HepG2 (cell line): ENCODE measurements around the gene PIK3CA. TPM values are rescaled to one million over a fixed set of nuclear protein-coding genes. Genes with fewer than 3 reads are reported as not detected.

Source experiments
- ATAC-seq: fragments of 200-7000 bp; cut with Tn5 transposase; 3 replicates; pipeline ENCODE4 v1.9.1; 2020; ENCODE audit warnings: mild to moderate bottlenecking, moderate library complexity
- BruUV-seq: library from RNA; stranded (reverse); fragments of 400-500 nt; replicated peaks from 2 replicates; lab custom pipeline; 2021; lab: Mats Ljungman, UMichigan
- CTCF ChIA-PET: fragments of 300-600 bp; formaldehyde crosslinking; extraction: SDS; loops from one replicate; lab custom pipeline; 2021; ENCODE audit warnings: low total read pairs, inconsistent platforms, low intra/inter-chr PET ratio; lab: Yijun Ruan, JAX
- POLR2A ChIA-PET: fragments of 350-600 bp; sonication (Branson Sonifier 250); formaldehyde crosslinking; loops from one replicate; lab custom pipeline; 2020; ENCODE audit warnings: antibody characterized with exemption, inconsistent platforms; lab: Yijun Ruan, JAX
- DNase-seq: peaks from one replicate; pipeline ENCODE4 v3.0.0-alpha.2; 2015; ENCODE audit warnings: low spot score
- FAIRE-seq: peaks from 3 replicates; lab custom pipeline; 2011; peaks lifted over from hg19 to GRCh38; lab: Jason Lieb, UNC
- H2AFZ ChIP-seq: one replicate; pipeline ENCODE4 v1.6.1; 2011; ENCODE audit warnings: low read length, inconsistent platforms
- H3K27ac ChIP-seq: fragments of 300-600 bp; 3 replicates; pipeline ENCODE4 v1.8.0; 2011; ENCODE audit warnings: mixed run types, mild to moderate bottlenecking, mixed read lengths, low read length, inconsistent platforms; ENCODE audit not compliant: insufficient read depth; ENCODE audit errors: extremely low read length
- H3K27me3 ChIP-seq, 2 experiments: fragments of 200-600 bp in 1 of 2; 2 replicates in 1 of 2; 3 replicates in 1 of 2; pipeline versions ENCODE4 v1.6.0 to v1.8.0; 2011; ENCODE audit warnings: low read length in 2 of 2, mild to moderate bottlenecking in 2 of 2, moderate library complexity in 2 of 2, inconsistent platforms in 1 of 2; ENCODE audit not compliant: insufficient read depth in 2 of 2, control insufficient read depth in 1 of 2
- H3K36me3 ChIP-seq, 2 experiments: fragments of 200-600 bp in 1 of 2; replicated peaks in 1 of 2; 2 replicates in 1 of 2; 3 replicates in 1 of 2; pipeline versions ENCODE4 v1.5.1 to v1.8.0; 2011; ENCODE audit warnings: low read length in 2 of 2, inconsistent platforms in 1 of 2; ENCODE audit not compliant: insufficient read depth in 2 of 2, control insufficient read depth in 1 of 2
- H3K4me1 ChIP-seq: 2 replicates; pipeline ENCODE4 v1.5.1; 2012; ENCODE audit warnings: low read length, inconsistent platforms; ENCODE audit not compliant: insufficient read depth
- H3K4me2 ChIP-seq: 2 replicates; pipeline ENCODE4 v1.6.0; 2011; ENCODE audit warnings: low read depth, low read length, inconsistent platforms
- H3K4me3 ChIP-seq, 3 experiments: fragments of 200-600 bp in 1 of 3; sonication (generic), shearing (Covaris generic) in 1 of 3; replicated peaks in 1 of 3; 2 replicates each; pipeline ENCODE4 v1.5.1; 2011 to 2016; ENCODE audit warnings: low read length in 3 of 3, inconsistent platforms in 2 of 3, low read depth in 2 of 3, mild to moderate bottlenecking in 2 of 3, control low read depth in 1 of 3, mixed read lengths in 1 of 3; ENCODE audit not compliant: insufficient read depth in 1 of 3
- H3K79me2 ChIP-seq: one replicate; pipeline ENCODE4 v1.6.1; 2011; ENCODE audit warnings: low read length, inconsistent platforms; ENCODE audit not compliant: insufficient read depth
- H3K9ac ChIP-seq: 2 replicates; pipeline ENCODE4 v1.6.0; 2011; ENCODE audit warnings: mild to moderate bottlenecking, low read depth, low read length, inconsistent platforms; ENCODE audit not compliant: insufficient read depth
- H3K9me3 ChIP-seq: 2 replicates; pipeline ENCODE4 v1.5.1; 2012; ENCODE audit warnings: mild to moderate bottlenecking, low read length
- H4K20me1 ChIP-seq: 2 replicates; pipeline ENCODE4 v1.6.0; 2011; ENCODE audit warnings: inconsistent platforms, mild to moderate bottlenecking, low read length, moderate library complexity; ENCODE audit not compliant: insufficient read depth
- BORCS8-MEF2B ChIP-seq: sonication (generic); formaldehyde crosslinking; IDR thresholded peaks from 2 replicates; pipeline ENCODE4 v1.8.0; 2022; ENCODE audit warnings: mild to moderate bottlenecking, missing genetic modification reagents
- HNRNPLL ChIP-seq: fragments of 200-400 bp; formaldehyde crosslinking; IDR thresholded peaks from 2 replicates; pipeline ENCODE4 v1.6.1; 2017; ENCODE audit warnings: mild to moderate bottlenecking, low read depth, low read length; ENCODE audit not compliant: poor library complexity, severe bottlenecking
- RFX3 ChIP-seq: IDR thresholded peaks from 2 replicates; pipeline ENCODE4 v1.6.1; 2016; ENCODE audit warnings: missing biosample characterization, missing genetic modification reagents
- TAF1 ChIP-seq: sonication (generic); formaldehyde crosslinking; IDR thresholded peaks from 2 replicates; pipeline ENCODE4 v1.4.0; 2020; ENCODE audit warnings: missing genetic modification reagents
- TBP ChIP-seq: sonication (generic); formaldehyde crosslinking; IDR thresholded peaks from 2 replicates; pipeline ENCODE4 v1.5.0; 2020; ENCODE audit warnings: missing genetic modification reagents
- TEAD2 ChIP-seq: sonication (generic); formaldehyde crosslinking; IDR thresholded peaks from 2 replicates; pipeline ENCODE4 v1.9.0; 2021; ENCODE audit warnings: missing genetic modification reagents
- ZBTB20 ChIP-seq: sonication (generic); formaldehyde crosslinking; IDR thresholded peaks from 2 replicates; pipeline ENCODE4 v1.8.1; 2023; ENCODE audit warnings: missing genetic modification reagents, low read depth, mild to moderate bottlenecking, borderline replicate concordance
- ZNF224 ChIP-seq: sonication (generic); formaldehyde crosslinking; IDR thresholded peaks from 2 replicates; pipeline ENCODE4 v1.5.0; 2020; ENCODE audit warnings: mild to moderate bottlenecking, missing genetic modification reagents
- ZNF484 ChIP-seq: sonication (generic); formaldehyde crosslinking; IDR thresholded peaks from 2 replicates; pipeline ENCODE4 v1.5.1; 2020; ENCODE audit warnings: mild to moderate bottlenecking, low read depth, missing genetic modification reagents, borderline replicate concordance
- ZNF572 ChIP-seq: sonication (generic); formaldehyde crosslinking; IDR thresholded peaks from 2 replicates; pipeline ENCODE4 v1.5.1; 2020; ENCODE audit warnings: mild to moderate bottlenecking, missing genetic modification reagents
- ZNF781 ChIP-seq: sonication (generic); formaldehyde crosslinking; IDR thresholded peaks from 2 replicates; pipeline ENCODE4 v1.5.1; 2020; ENCODE audit warnings: borderline replicate concordance, mild to moderate bottlenecking, missing genetic modification reagents; ENCODE audit errors: not compliant biosample characterization
- WGBS: methylation state at CpG from one replicate; pipeline ENCODE4 v1.1.6; 2017; ENCODE audit warnings: low lambda C conversion rate; 5-methylcytosine and 5-hydroxymethylcytosine counted together
- in situ Hi-C: cut with HindIII; loops from 2 replicates; pipeline ENCODE4 v1.10.0; 2017; ENCODE audit warnings: low pct_unique_long_range_greater_than_20kb; ENCODE audit not compliant: extremely low pct_ligation_motif_present
- intact Hi-C: fragments of 100-400 bp; cut with micrococcal nuclease; formaldehyde crosslinking; loops from one replicate; pipeline ENCODE4 v1.10.0; 2022; ENCODE audit not compliant: unreplicated experiment
- polyA plus RNA-seq, 8 experiments: library from polyadenylated mRNA; depleted of rRNA in 3 of 8; stranded (reverse) in 7 of 8; unstranded in 1 of 8; fragments of >200 nt; fragmentation: Illumina TruSeq in 4 of 8; extraction: Trizol in 4 of 8; gene quantifications; 2 replicates each; pipeline versions ENCODE4 v1.2.1 to v1.2.3, GENCODE V29; 2011 to 2016; ENCODE audit warnings: low read depth in 4 of 8, missing spikeins in 1 of 8, mixed read lengths in 1 of 8; ENCODE audit not compliant: insufficient read depth in 1 of 8
- total RNA-seq, 5 experiments: library from RNA; depleted of rRNA; stranded (reverse); fragments of >200 nt; fragmentation: Illumina TruSeq; extraction: Trizol; gene quantifications; 2 replicates each; pipeline ENCODE4 v1.2.3, GENCODE V29; 2016; ENCODE audit warnings: low read depth in 1 of 5
- TF ChIP-seq, protein P1 (sequence below): sonication (generic); formaldehyde crosslinking; IDR thresholded peaks from 2 replicates; pipeline ENCODE4 v1.5.0; 2020; ENCODE audit warnings: mild to moderate bottlenecking, missing genetic modification reagents, moderate library complexity
- TF ChIP-seq, protein P2 (sequence below): sonication (generic); formaldehyde crosslinking; IDR thresholded peaks from 2 replicates; pipeline ENCODE4 v1.4.0; 2020; ENCODE audit warnings: missing genetic modification reagents, borderline replicate concordance
- TF ChIP-seq, protein P3 (sequence below): IDR thresholded peaks from 2 replicates; pipeline ENCODE4 v1.6.1; 2018; ENCODE audit warnings: missing genetic modification reagents, mild to moderate bottlenecking, missing compliant biosample characterization

The PIK3CA gene
- total and polyA plus RNA-seq, 2 of the 13 experiments (the other 11 are each of a cell fraction or from before 2014, with no cell fraction given) = 5.7 to 11.4 TPM

DNA sequence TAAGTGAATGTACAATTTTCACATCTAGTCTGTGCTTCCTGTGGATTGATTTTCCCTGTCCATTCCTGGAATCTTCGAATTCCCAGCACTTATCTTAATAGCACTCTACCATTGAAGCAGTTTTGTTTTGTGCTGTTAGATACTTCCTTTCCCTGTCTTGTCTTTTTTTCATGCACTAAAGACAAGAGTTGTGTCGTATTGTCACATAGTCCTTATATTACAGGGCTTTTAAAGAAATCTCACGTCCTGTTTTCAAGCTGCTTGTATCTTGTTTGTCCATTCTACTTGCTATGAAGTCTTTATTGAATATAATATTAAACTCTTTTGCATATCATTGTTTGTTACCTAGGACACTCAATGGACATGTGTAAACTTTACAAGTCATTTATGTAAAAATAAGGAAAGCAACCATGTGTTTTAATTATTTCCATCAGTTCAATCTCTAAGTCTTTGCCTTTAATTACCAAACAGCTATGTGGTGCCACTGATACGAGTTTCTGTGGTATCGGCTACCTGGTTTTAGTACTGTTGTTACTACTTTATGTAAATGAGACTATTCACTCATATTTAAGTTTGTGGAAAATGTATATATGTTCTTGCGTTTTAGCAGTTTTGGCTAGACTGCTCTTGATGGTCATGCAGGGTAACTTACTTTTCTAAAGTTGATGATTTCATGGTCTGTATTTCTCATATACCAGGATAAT lies 10.3 kb downstream of the PIK3CA start:
- Histone ChIP-seq H2AFZ (no peak overlapping the region), H3K27ac (no peak overlapping the region)
- DNase-seq = no peak
- TF ChIP-seq ZNF224 (CRISPR knock-in tag) (no peak), ZNF781 (CRISPR knock-in tag) (no peak), ZNF572 (no peak), ZBTB20 (CRISPR knock-in tag) (no peak), TAF1 (CRISPR knock-in tag) (no peak), TEAD2 (no peak), HNRNPLL (no peak), ZNF484 (CRISPR knock-in tag) (no peak), TBP (no peak), RFX3 (no peak), BORCS8-MEF2B (CRISPR knock-in tag) (no peak)
- TF ChIP-seq, protein P1, sequence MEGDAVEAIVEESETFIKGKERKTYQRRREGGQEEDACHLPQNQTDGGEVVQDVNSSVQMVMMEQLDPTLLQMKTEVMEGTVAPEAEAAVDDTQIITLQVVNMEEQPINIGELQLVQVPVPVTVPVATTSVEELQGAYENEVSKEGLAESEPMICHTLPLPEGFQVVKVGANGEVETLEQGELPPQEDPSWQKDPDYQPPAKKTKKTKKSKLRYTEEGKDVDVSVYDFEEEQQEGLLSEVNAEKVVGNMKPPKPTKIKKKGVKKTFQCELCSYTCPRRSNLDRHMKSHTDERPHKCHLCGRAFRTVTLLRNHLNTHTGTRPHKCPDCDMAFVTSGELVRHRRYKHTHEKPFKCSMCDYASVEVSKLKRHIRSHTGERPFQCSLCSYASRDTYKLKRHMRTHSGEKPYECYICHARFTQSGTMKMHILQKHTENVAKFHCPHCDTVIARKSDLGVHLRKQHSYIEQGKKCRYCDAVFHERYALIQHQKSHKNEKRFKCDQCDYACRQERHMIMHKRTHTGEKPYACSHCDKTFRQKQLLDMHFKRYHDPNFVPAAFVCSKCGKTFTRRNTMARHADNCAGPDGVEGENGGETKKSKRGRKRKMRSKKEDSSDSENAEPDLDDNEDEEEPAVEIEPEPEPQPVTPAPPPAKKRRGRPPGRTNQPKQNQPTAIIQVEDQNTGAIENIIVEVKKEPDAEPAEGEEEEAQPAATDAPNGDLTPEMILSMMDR (CRISPR knock-in tag) = no peak
- TF ChIP-seq, protein P2, sequence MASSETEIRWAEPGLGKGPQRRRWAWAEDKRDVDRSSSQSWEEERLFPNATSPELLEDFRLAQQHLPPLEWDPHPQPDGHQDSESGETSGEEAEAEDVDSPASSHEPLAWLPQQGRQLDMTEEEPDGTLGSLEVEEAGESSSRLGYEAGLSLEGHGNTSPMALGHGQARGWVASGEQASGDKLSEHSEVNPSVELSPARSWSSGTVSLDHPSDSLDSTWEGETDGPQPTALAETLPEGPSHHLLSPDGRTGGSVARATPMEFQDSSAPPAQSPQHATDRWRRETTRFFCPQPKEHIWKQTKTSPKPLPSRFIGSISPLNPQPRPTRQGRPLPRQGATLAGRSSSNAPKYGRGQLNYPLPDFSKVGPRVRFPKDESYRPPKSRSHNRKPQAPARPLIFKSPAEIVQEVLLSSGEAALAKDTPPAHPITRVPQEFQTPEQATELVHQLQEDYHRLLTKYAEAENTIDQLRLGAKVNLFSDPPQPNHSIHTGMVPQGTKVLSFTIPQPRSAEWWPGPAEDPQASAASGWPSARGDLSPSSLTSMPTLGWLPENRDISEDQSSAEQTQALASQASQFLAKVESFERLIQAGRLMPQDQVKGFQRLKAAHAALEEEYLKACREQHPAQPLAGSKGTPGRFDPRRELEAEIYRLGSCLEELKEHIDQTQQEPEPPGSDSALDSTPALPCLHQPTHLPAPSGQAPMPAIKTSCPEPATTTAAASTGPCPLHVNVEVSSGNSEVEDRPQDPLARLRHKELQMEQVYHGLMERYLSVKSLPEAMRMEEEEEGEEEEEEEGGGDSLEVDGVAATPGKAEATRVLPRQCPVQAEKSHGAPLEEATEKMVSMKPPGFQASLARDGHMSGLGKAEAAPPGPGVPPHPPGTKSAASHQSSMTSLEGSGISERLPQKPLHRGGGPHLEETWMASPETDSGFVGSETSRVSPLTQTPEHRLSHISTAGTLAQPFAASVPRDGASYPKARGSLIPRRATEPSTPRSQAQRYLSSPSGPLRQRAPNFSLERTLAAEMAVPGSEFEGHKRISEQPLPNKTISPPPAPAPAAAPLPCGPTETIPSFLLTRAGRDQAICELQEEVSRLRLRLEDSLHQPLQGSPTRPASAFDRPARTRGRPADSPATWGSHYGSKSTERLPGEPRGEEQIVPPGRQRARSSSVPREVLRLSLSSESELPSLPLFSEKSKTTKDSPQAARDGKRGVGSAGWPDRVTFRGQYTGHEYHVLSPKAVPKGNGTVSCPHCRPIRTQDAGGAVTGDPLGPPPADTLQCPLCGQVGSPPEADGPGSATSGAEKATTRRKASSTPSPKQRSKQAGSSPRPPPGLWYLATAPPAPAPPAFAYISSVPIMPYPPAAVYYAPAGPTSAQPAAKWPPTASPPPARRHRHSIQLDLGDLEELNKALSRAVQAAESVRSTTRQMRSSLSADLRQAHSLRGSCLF (CRISPR knock-in tag) = no peak
- TF ChIP-seq, protein P3, sequence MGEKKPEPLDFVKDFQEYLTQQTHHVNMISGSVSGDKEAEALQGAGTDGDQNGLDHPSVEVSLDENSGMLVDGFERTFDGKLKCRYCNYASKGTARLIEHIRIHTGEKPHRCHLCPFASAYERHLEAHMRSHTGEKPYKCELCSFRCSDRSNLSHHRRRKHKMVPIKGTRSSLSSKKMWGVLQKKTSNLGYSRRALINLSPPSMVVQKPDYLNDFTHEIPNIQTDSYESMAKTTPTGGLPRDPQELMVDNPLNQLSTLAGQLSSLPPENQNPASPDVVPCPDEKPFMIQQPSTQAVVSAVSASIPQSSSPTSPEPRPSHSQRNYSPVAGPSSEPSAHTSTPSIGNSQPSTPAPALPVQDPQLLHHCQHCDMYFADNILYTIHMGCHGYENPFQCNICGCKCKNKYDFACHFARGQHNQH (CRISPR knock-in tag) = no peak
- TF ChIP-seq, all 625 proteins: peak for 0
- Histone ChIP-seq H4K20me1 (peaks cover 3% of the 10 kb centered on the region; the same call in 1 of the 2 replicates), H3K9me3 (no peaks in the 10 kb centered on the region), H3K79me2 (peaks cover 51% of the 10 kb centered on the region), H3K4me1 (no peaks in the 10 kb centered on the region), H3K4me2 (no peak overlapping the region), H3K4me3 (no peak overlapping the region), H3K36me3 (no peaks in the 10 kb centered on the region), H3K9ac (no peak overlapping the region), H3K27me3 (no peaks in the 10 kb centered on the region)
- BruUV-seq = no TSS peak
- 92% methylated on average over 6 of the region's 6 CpGs for WGBS
- ATAC-seq = no peak
- no peak for FAIRE-seq
- POLR2A ChIA-PET = no interaction called here
- intact Hi-C loops (no loop called here), in situ Hi-C loops (no loop called here)
- CTCF ChIA-PET = no interaction called here
